HG02571 (cell line): ENCODE results near the gene CANX.
"Not testable (repeated sequence)": the region's sequence is repeated elsewhere in the genome, so short reads cannot be mapped to it uniquely, and the experiment has no call there.

ENCODE experiments used
- ATAC-seq: cut with Tn5 transposase; IDR thresholded peaks from one replicate; pipeline ENCODE4 v1.9.1; 2021; ENCODE audit warnings: mild to moderate bottlenecking, moderate library complexity; ENCODE audit not compliant: unreplicated experiment

The CANX gene, protein sequence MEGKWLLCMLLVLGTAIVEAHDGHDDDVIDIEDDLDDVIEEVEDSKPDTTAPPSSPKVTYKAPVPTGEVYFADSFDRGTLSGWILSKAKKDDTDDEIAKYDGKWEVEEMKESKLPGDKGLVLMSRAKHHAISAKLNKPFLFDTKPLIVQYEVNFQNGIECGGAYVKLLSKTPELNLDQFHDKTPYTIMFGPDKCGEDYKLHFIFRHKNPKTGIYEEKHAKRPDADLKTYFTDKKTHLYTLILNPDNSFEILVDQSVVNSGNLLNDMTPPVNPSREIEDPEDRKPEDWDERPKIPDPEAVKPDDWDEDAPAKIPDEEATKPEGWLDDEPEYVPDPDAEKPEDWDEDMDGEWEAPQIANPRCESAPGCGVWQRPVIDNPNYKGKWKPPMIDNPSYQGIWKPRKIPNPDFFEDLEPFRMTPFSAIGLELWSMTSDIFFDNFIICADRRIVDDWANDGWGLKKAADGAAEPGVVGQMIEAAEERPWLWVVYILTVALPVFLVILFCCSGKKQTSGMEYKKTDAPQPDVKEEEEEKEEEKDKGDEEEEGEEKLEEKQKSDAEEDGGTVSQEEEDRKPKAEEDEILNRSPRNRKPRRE

DNA sequence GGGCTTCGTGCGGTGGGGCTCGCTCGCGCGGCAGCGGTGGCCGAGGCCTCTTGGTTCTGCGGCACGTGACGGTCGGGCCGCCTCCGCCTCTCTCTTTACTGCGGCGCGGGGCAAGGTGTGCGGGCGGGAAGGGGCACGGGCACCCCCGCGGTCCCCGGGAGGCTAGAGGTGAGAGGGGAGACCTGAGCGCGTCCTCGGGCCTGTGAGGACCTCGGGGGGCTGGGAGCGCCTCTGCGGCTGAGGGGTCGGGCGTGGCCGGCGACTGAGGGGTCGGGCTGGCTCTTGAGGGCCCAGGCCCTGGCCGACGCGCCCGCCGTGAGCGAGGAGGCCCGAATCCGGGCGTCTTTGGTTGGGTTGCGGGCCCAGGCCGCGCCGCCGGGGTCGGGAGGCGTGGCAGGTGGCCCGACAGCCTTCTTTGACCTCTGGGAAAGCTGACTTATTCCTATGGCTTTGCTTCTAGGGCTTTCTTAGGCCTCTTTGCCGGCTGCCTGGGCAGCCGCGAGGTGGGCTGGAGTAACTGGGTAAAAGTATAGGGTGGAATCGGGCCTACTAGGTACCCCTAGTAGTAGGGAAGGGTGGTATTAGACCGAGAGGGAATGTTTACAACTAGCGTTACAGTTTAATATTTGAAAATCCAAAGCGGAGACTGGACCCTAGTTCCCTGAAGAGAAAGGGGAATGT lies at the start of gene CANX:
Gene CANX (plus strand): TSS at position 33 of the 681 bp plus-strand sequence. CDS start 6,715 bp downstream, outside the sequence.
- ATAC-seq, result peak; percentile 0

DNA sequence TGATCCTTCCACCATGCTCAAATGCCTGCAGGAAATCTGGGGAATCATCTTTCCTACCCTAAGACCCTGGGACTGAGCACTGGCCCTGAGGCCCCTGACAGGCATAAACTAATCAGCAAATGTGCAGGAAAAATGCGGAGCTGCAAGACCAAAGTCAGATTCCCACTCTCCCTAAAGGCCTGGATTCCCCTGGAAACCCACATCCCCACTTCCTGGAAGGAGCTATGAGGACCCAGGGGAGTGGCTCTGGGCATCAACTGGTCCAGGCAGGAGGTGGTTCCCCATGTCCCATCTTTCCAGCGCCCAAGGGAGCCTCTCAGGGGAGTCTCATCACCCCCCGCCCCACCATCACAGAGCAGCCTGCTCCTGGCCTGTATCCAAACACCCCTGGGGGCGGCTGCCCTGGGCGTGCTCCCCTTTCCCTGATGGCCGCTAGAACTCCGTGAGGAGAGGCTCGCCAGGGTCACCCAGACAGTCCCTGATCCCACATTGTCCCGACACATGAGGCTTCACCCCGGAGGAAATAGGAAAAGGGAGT lies 49.5 kb upstream of the CANX start:
- ATAC-seq, result not testable (repeated sequence)

DNA sequence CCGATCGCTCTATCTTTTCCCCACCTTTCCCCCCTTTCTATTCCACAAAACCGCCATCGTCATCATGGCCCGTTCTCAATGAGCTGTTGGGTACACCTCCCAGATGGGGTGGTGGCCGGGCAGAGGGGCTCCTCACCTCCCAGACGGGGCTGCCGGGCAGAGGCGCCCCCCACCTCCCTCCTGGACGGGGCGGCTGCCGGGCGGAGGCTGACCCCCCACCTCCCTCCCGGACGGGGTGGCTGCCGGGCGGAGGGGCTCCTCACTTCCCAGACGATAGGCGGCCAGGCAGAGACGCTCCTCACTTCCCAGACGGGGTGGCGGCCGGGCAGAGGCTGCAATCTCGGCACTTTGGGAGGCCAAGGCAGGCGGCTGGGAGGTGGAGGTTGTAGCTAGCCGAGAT lies 48.5 kb upstream of the CANX start:
- ATAC-seq, result not testable (repeated sequence)

DNA sequence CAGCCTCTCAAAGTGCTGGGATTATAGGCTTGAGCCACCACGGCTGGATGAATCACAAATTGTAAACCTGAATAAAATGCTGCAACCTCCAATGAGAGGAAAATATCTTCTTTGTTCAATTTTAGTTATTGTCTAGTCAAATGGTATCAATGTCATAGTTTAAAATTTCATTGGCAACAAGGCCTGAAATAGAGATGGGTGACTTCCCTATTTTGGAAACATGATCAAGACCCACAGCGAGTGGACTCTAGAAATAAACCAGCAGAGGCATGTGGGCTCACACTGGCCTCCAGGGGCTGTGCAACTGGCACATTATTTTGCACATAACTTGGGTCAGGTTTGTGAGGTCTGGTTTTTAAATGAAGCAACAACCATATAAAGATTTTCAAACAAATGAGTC lies 45.6 kb upstream of the CANX start:
- ATAC-seq, result not testable (repeated sequence)

DNA sequence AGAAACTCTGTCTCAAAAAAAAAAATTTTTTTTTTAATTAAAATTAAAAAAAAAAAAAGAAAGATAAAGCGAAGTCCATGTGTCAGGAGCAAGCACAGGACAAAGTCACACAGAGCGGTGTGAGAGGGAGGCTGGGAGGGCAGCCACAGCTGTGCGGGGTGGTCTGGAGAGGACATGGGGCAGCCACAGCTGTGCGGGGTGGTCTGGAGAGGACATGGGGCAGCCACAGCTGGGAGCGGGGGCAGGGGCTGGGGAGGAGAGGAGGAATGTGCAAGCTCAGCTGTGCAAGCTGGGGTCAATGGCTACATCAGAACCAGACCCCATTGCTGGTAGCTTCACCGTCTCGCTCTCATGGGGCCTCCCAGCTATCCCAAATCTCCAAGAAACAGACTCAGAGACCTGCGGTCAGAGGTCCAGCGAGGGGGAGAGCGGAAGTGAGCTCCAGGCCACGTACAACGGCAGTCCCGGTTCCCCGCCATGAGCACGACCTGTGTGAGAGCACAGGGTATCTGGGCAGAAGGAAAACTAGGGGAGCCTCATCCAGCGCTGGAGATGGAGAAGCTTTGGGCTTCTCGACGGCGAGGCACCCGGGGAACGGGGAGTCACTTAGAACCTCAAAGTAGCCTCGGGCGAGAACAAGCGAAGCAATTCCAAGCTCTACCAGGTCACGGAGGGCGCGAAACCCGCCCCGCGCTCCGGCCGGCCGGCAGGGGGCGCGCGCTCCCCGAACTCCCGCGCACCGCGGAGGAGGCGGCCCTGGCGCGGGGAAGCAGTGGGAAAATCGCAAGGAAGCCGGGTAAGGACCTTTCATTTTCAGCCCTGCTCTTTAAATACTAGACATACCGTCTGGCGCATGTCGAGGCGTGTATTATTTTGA lies 41.2 kb upstream of the CANX start:
- peak; percentile 85 for ATAC-seq

DNA sequence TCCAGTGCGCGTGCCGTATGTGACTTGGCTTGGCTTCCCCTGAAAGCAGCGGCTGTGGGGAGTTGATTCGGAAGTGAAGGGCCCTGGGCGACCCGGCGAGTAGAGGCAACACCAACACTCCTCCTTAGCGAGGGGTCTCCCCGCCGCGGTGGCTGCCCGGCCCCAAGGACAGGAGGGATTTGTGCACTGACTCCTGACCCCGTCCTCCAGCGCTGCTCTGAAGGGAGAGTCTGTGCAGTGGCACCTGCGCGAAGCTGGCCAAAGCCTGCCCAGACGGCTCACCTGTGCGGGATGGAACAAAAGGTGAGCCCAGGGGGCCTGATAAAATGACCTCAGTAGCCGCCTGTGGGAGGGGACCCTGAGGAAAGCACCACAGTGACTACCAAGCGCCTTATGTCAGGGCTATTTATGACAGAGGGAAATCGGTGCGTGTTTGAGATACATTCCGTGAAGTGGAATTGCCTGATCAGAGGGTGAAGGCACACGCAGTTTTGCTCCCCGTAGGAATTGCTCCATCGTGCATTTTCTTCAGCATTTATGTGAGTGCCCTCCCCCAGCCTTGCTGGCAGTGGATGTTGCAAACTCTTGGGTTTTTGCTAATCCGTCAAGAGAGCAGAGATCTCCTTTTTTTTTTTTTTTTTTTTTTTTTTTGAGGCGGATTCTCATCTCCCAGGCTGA lies 40.4 kb upstream of the CANX start:
- peak; percentile 48 for ATAC-seq

DNA sequence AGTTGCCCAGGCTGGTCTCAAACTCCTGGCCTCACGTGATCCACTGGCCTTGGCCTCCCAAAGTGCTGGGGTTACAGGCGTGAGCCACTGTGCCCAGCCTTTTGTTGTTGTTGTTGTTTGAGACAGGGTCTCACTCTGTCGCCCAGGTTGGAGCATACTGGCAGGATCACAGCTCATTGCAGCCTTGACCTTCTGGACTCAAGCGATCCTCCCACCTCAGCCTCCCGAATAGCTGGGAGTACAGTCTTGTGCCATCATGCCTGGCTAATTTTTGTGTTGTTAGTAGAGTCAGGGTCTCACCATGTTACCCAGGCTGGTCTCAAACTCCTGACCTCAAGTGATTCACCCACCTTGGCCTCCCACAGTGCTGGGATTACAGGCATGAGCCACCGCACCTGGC lies 37.1 kb upstream of the CANX start:
- not testable (repeated sequence) for ATAC-seq

DNA sequence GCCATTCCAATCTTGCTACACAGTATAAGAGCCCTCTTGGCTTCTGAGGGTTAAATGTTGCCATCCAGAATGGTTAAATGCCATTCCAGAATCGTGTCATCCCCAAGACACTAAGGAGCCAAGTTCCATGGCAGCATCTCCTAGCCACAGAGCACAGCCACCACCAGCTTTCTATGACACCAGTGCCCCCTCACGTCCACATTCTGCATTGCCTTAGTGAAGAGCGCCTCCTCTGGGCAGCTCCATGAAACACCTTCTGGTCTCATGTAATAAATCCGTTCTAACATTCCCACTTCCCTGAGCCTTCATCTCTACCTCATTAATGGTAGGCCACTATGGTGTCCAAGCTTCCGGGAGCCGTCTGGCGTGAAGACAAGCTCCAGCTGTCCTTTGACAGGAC lies 30.4 kb upstream of the CANX start:
- no peak for ATAC-seq

DNA sequence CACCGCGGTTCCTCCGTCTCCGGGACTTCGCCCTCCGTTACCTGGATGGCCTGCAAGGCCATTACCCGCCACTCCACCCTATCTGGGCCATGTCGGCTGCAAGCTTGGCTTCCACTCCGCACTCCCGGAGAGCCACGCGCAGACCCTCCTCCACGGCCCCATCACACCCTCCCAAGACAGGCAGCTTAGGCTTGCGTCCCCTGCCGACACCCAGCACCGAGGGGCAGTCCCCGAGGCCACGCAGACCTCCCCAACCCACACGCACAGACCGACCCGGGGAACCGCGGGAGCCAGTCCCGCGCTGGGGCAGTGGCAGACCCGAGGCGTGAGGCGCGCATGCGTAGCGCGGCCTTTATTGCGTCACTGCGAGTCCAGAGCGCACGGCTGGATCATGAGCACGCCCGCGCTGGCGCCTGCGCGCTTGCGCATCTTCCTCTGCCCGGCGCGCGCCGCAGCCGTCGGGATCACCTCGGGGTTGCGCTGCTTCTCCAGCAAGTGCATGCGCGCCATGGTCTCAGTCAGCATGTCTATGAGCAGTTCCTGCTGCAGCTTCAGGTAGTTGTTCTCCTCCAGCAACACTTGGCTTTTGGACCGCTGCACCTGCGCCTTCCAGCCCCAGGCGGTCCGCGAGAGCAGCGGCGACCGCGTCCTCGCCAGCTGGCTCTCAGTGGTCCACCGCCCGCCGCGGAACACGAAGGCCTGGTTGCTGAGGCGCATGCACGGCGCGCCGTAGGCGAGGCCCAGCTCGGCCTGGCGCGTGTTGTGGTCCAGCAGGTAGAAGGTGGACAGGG lies 20.3 kb upstream of the CANX start:
- peak; percentile 82 for ATAC-seq

DNA sequence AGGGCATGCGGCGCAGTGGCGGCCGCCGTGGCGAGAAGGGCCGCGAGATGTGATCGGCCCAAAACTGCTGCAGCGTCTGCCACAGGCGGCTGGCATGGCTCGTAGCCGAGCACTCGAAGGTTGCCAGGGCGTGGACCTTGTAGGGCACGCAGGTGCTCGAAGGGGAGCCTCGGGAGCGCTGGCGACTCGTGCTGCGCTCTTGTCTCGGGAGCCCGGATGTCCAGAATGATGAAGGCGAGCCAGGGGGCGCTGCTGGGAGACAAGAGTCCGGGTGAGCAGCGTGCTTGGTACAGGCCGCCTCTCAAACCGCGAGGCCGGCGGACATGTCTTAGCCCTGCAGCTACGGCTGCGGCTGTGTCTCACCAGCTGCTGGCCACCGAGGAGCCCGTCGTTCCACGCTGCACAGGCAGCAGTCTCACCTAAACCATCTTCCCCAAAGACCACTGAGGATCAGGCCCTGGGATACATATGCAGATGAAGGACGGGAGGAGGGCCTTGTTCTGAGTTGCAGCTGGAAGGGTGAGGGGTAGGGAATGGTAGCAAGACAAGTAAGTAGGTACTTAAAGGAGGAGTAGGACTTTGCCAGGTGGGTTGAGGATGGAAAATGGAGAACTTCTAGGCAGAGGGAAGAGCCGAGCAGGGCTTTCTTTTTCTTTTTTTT lies 19.6 kb upstream of the CANX start:
- peak; percentile 30 for ATAC-seq

DNA sequence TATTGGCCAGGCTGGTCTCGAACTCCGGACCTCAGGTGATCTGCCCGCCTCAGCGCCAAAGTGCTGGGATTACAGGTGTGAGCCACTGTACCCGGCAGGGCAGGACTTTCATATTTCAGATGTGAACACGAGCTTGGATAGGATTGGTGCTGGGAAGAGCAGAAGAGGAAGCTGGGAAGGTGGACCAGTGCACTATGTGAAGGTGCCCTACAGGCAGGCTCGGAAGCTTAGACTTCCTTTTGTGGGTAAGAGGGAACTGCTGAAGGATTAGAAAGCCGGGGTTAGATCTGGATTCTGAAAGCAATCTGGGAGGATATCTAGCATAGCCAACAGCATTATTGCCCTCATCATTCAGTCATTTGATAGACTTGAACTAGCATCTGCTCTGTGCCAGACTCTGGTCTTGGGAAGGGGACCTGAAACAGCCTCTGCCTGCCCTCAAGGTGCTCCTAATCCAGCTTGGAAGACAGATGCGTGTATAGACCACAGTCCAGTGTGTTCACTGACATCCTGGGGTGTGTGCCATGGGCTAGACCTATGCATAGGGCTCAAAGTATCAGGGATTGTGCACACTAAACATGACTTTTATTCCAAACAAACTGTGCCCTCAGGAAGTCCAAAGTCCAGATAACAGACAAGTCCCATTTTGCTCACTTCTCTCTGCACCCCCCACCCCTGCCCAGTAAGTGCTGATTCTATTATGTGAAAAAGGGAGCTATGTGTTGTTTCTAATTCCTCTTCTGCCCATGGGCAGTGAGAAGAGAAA lies 18.6 kb upstream of the CANX start:
- no peak for ATAC-seq

DNA sequence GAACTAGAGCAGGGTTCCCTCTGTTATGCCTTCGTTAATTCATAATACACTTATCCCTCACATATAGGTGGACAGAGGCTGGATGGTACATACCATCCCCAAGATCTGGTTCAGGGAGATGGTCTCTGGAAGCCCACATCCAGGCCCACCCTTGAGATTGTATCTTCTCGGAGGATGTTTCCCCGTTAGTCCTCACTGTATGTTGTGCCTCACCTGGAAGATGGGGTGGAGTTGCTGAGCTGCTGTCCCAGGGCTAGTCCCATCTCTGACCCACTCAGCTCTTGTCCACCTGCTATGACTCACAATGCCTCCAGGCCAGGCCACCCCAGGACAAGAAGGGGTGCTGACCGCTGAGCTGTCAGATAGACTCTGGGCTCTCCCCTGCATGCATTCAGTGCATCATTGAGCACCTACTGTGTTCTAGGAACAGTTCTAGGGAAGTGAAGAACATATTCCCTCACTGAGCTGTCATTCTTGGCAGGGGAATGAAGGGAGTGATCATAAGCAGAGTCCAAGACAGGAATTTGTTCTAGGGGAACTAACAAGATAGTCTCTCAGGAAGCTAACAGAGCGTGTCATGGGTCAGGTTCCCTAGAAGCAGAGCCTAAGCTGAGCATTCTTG lies 17.9 kb upstream of the CANX start, which contains the start of gene CBY3:
Gene CBY3 (minus strand): TSS at position 255 of the 622 bp plus-strand sequence. CDS start 116 bp downstream, at position 139.
- no peak for ATAC-seq

DNA sequence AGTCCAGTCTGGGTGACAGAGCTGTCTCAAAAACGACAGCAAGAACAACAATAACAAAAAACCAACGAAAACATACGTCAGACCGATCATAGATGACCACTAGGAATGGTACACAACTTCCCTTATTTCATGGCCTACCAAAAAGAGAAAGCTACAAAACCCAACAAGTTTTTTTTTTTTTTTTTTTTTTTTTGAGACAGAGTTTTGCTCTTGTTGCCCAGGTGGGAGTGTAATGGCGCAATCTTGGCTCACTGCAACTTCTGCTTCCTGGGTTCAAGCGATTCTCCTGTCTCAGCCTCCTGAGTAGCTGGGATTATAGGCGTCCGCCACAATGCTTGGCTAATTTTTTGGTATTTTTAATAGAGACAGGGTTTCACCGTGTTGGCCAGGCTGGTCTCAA lies 9.6 kb upstream of the CANX start:
- ATAC-seq, result not testable (repeated sequence)

DNA sequence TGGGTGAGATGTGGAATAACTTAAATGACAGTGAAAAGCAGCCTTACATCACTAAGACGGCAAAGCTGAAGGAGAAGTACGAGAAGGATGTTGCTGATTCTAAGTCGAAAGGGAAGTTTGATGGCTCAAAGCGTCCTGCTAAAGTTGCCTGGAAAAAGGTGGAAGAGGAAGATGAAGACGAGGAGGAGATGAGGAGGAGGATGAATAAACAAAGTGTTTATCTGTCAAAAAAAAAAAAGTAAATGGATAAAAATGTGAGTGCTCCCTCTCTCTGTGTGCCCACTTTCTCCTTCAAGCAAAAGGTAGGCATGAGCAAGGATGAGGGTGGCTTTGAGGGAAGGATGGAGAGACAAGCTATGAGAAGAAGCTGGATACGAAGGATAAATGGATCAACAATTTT lies 4.2 kb upstream of the CANX start:
- ATAC-seq, result no peak

DNA sequence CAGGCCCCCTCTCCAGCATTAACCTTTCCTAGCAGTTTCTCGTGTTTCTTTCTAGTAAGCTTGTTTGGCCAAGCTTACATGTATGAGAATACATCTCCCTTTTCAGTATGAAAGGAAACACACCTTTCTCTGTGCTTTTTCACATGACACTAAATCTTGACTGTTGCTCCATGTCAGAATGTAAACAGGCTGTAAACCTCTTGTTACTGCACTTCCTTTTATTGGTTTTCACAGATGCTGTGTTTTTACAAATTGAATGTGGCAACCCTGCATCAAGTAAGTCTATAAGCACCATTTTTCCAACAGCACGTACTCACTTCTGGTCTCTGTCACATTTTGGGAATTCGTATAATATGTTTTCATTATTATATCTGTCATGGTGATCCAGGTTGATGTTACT lies 2.2 kb upstream of the CANX start:
- ATAC-seq, result no peak

DNA sequence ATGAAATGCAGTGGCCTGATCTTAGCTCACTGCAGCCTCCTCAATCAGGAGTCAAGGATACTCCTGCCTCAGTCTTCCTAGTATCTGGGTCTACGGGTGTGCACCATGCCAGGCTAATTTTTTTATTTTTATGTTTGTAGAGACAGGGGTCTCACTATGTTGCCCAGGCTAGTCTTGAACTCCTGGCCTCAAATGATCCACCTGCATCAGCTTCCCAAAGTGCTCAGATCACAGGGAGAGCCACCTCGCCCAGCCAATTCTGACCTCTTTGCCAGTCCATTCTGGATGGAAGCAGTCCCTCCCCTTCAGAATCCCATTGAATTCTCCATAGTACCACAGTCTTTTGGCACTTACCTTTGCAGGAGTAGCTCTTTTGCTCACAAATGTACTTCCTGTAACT lies 1.7 kb upstream of the CANX start:
- ATAC-seq, result no peak

DNA sequence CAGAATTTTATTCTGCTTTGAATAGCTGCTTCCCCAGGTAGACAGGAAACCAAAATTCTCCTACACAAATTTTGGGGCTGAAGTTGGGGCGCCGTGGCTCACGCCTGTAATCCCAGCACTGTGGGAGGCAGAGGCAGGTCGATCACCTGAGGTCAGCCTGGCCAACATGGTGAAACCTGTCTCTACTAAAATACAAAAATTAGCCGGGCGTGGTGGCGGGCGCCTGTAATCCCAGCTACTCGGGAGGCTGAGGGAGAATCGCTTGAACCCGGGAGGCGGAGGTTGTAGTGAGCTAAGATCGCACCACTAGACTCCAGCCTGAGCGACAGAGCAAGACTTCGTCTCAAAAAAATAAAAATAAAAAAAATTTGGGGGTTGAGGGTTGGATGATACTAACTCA lies 1.2 kb upstream of the CANX start:
- ATAC-seq, result not testable (repeated sequence)
